ENCODE data around the gene SHH.

The SHH gene

GRCh38 chr7:155762036-155762435, 50.2 kb downstream of the SHH start:
- no peak for DNase-seq

GRCh38 chr7:155761162-155761561, 51.1 kb downstream of the SHH start:
- no peak for DNase-seq

GRCh38 chr7:155759740-155760430, 52.4 kb downstream of the SHH start:
- DNase-seq, result no peak

- no peak for DNase-seq
Measured at GRCh38 chr7:155758348-155758747, 53.9 kb downstream of the SHH start.

- DNase-seq, result no peak
Measured at GRCh38 chr7:155756322-155756721, 55.9 kb downstream of the SHH start.

GRCh38 chr7:155755026-155755425, 57.2 kb downstream of the SHH start:
- DNase-seq, result no peak

GRCh38 chr7:155754165-155754564, 58.1 kb downstream of the SHH start:
- no peak for DNase-seq

- DNase-seq, result no peak
Measured at GRCh38 chr7:155753446-155753965, 58.8 kb downstream of the SHH start.

GRCh38 chr7:155752756-155753445, 59.4 kb downstream of the SHH start:
- no peak for DNase-seq

GRCh38 chr7:155751409-155751808, 60.9 kb downstream of the SHH start:
- DNase-seq, result no peak

GRCh38 chr7:155750255-155751125, 61.8 kb downstream of the SHH start:
- no peak for DNase-seq

Measured in CD4-positive, alpha-beta T cell treated with Interleukin-17A for 1 hour (primary cell).